ENCODE measurements around the gene RAP1GDS1. TPM values are rescaled to one million over a fixed set of nuclear protein-coding genes. Genes with fewer than 3 reads are reported as not detected.
"Not testable (repeated sequence)": the region's sequence is repeated elsewhere in the genome, so short reads cannot be mapped to it uniquely, and the experiment has no call there.

Gene RAP1GDS1
- total RNA-seq, 1 donor from 2014 or later: 53.0 TPM

- intact Hi-C loops (cut with micrococcal nuclease): no loop called here
These were observed 84.7 kb downstream of the RAP1GDS1 start for GRCh38 chr4:98345838-98346237.

DNA sequence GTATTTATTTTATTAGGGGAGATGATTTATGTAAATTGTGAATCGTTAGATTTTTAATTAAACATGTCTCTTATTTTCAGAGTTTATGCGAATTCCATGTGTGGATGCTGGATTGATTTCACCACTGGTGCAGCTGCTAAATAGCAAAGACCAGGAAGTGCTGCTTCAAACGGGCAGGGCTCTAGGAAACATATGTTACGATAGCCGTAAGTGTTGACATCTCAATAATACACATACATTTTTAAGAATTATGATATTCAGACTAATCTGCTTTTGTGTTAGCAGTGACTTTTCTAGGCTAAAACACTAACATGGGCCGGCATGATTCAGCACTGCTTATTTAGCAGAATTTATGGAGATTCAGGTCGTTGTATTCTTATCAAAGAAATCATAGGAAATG is 91.2 kb downstream of the RAP1GDS1 start:
- intact Hi-C loops (cut with micrococcal nuclease): no loop called here

GRCh38 chr4:98352940-98353339 is 91.8 kb downstream of the RAP1GDS1 start:
- intact Hi-C loops (cut with micrococcal nuclease): no loop called here

DNA sequence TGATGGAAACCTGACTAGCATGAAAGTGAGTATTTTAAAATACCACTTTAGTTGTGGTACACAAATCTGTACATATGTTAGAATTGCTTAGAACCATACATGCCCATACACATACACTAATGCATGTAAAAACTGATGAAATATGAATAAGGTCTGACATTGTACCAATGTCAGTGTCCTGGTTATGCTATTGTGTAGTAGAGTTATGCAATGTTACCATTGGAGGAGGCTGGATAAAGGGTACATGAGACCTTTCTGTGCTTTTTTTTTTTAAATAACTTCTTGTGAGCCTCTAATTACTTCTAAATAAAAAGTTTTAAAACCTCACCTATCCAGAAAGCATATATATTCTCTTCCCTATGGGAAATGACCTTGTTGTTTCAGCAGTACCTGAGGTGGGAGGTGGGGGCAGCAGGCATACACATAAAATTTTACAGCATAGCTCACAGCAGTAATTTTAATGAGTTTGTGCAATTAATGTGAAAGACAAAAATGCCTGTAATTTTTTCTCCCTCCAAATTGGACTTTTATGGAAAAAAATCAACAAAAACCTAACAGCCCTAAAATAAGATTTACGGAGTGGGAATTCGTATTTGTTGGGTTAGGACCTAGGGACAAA is 97.6 kb downstream of the RAP1GDS1 start:
- intact Hi-C loops (cut with micrococcal nuclease): no loop called here

GRCh38 chr4:98359646-98360045 is 98.5 kb downstream of the RAP1GDS1 start:
- intact Hi-C loops (cut with micrococcal nuclease): no loop called here

DNA sequence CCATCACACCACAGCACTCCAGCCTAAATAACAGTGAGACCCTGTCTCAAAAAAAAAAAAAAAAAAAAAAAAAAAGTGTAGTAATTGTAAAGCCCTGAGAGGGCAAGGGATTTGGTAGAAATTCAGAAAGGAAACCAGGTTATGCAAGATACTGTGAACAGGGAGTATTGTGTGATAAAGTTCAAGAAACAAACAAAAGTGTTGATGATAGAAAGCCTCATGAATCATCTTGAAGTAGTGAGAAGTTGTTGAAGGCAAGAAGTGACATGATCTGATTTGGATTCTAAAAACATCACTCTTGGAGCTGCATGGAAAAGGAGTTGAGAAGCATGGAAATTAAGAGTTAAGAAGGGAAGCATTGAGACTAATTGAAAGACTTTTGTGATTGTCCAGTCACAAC is 102.2 kb downstream of the RAP1GDS1 start:
- intact Hi-C loops (cut with micrococcal nuclease): no loop called here

GRCh38 chr4:98366275-98366674 is 105.1 kb downstream of the RAP1GDS1 start:
- intact Hi-C loops (cut with micrococcal nuclease): not testable (repeated sequence)

- intact Hi-C loops (cut with micrococcal nuclease): not testable (repeated sequence)
These were observed 106.8 kb downstream of the RAP1GDS1 start for GRCh38 chr4:98368000-98368399.

- intact Hi-C loops (cut with micrococcal nuclease): no loop called here
These were observed 108.1 kb downstream of the RAP1GDS1 start for GRCh38 chr4:98369322-98369721.

DNA sequence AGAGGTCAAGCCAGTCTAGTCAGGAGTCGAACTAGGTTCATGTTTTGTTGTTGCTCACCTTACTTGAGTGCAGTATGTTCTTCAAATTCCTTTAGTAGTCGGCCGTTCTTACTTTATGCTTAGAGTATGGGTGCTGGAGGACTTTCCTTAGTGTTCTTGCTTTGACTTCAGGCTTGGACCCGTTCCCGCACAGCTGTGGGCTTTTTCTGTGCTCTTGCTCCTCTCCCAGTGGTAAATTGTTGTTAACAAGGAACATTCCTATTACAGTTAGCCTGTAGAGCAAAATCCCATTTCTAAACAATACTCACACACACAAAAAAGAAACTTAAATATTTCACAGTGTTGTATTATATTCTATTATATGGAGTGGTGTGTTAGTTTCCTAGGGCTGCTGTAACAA is 113.5 kb downstream of the RAP1GDS1 start:
- intact Hi-C loops (cut with micrococcal nuclease): no loop called here

GRCh38 chr4:98377559-98377958 is 116.4 kb downstream of the RAP1GDS1 start:
- intact Hi-C loops (cut with micrococcal nuclease): no loop called here

DNA sequence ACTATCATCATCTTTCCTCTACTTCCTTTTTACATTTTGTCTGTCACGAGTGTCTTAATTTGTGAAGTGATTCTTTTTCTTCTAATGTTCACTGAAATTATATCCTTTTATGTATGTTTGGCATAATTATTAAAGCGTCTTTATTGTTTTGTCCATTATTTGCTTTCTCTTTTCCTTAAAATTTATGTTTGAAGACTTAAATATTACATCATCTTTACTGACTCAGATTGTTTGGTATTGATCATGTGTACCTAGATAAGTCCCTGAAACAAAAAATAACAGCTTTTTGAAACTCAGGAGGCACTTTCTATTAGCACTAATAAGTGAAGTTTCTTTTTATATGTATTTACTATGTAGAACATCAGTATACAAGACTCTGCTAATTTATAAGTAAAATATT is 120.1 kb downstream of the RAP1GDS1 start:
- intact Hi-C loops (cut with micrococcal nuclease): no loop called here

- intact Hi-C loops (cut with micrococcal nuclease): no loop called here
These were observed 122.4 kb downstream of the RAP1GDS1 start for GRCh38 chr4:98383431-98384106.

GRCh38 chr4:98385831-98386230 is 124.6 kb downstream of the RAP1GDS1 start:
- intact Hi-C loops (cut with micrococcal nuclease): no loop called here

- intact Hi-C loops (cut with micrococcal nuclease): no loop called here
These were observed 126.3 kb downstream of the RAP1GDS1 start for GRCh38 chr4:98387345-98388026.

- intact Hi-C loops (cut with micrococcal nuclease): no loop called here
These were observed 132.9 kb downstream of the RAP1GDS1 start for GRCh38 chr4:98394134-98394533.

DNA sequence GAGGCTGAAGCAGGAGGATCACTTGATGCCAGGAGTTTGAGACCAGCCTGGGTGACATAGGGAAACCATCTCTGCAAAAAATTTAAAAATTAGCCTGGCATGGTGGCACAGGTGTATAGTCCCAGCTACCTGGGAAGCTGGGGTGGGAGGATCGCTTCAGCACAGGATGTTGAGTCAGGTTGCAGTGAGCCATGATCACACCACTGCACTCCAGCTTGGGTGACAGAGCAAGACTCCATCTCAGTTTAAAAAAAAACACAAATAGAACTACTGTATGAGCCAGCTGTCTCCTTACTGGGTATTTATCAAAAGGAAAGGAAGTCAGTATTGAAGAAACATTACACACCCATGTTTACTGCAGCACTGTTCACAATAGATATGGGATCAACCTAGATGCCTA is 138.7 kb downstream of the RAP1GDS1 start:
- intact Hi-C loops (cut with micrococcal nuclease): no loop called here

GRCh38 chr4:98406819-98407218 is 145.6 kb downstream of the RAP1GDS1 start:
- intact Hi-C loops (cut with micrococcal nuclease): no loop called here

DNA sequence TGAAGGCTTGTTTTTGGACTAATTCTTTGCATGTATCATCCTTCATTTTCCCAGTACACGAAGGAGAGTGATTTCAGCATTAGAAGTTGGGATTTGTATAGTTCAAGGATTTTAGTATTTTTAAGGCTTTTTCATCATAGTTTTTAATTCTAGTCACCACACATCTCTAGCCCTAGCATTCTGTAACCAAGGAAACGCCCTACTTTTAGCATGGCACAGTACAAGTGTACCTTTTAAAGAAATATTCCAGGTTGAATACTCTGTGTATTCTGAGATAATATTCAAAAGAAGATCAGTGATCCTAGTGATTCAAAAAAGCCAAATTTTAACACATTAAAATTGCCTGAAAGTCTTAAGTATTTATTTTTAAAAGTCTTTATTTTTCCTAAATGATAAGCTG is 150.5 kb downstream of the RAP1GDS1 start:
- intact Hi-C loops (cut with micrococcal nuclease): no loop called here

GRCh38 chr4:98416844-98417243 is 155.7 kb downstream of the RAP1GDS1 start:
- intact Hi-C loops (cut with micrococcal nuclease): no loop called here

GRCh38 chr4:98420151-98420550 is 159.0 kb downstream of the RAP1GDS1 start:
- intact Hi-C loops (cut with micrococcal nuclease): not testable (repeated sequence)

DNA sequence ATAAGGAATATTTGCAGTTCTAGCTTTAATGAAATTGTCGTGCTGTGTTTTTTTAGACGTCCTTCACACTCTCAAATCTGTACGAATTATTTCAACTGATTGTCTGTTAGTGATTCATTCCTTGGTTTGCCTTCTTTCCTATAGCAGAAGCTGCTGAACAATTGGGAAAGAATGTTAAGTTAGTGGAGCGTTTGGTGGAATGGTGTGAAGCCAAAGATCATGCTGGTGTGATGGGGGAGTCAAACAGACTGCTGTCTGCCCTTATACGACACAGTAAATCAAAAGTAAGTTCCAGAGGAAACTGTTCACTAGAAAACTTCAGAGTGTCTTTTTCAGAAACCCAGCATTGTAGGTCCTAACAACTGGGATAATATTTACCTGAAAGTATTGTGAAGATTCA is 159.9 kb downstream of the RAP1GDS1 start:
- intact Hi-C loops (cut with micrococcal nuclease): no loop called here

GRCh38 chr4:98423009-98423408 is 161.8 kb downstream of the RAP1GDS1 start:
- intact Hi-C loops (cut with micrococcal nuclease): no loop called here

All from T-helper 1 cell treated with Interleukin-12 subunit alpha and Interleukin-12 subunit beta and Interleukin-4 antibody, amounts not matched to agents 30 ng/mL and 1 ng/mL, for 36 hours (primary cell).